HUES64 (cell line): ENCODE results near the gene ADAMTS14.

Experiments
- H3K27ac ChIP-seq: 2 replicates; pipeline ENCODE4 v1.7.0; 2013; ENCODE audit warnings: low read depth, low read length, inconsistent platforms
- H3K27me3 ChIP-seq: 2 replicates; pipeline ENCODE4 v1.6.1; 2013; ENCODE audit warnings: mild to moderate bottlenecking, low read length; ENCODE audit not compliant: insufficient read depth
- H3K36me3 ChIP-seq: 2 replicates; pipeline ENCODE4 v1.6.1; 2013; ENCODE audit warnings: mild to moderate bottlenecking, low read length; ENCODE audit not compliant: insufficient read depth
- H3K4me1 ChIP-seq: 2 replicates; pipeline ENCODE4 v1.6.1; 2013; ENCODE audit warnings: mild to moderate bottlenecking, low read length, moderate library complexity; ENCODE audit not compliant: insufficient read depth
- H3K4me3 ChIP-seq: 2 replicates; pipeline ENCODE4 v1.5.1; 2013; ENCODE audit warnings: mild to moderate bottlenecking, low read length, moderate library complexity
- H3K9ac ChIP-seq: 2 replicates; pipeline ENCODE4 v1.6.1; 2013; ENCODE audit warnings: mild to moderate bottlenecking, low read depth, low read length
- H3K9me3 ChIP-seq: 2 replicates; pipeline ENCODE4 v1.6.1; 2013; ENCODE audit warnings: low read depth, low read length; ENCODE audit not compliant: insufficient read depth
- WGBS: fragments of 150-250, 120-280 bp; methylation state at CpG from one replicate; pipeline ENCODE4 v1.1.7; 2013; ENCODE audit warnings: missing lambda C conversion rate; 5-methylcytosine and 5-hydroxymethylcytosine counted together

Gene ADAMTS14

DNA sequence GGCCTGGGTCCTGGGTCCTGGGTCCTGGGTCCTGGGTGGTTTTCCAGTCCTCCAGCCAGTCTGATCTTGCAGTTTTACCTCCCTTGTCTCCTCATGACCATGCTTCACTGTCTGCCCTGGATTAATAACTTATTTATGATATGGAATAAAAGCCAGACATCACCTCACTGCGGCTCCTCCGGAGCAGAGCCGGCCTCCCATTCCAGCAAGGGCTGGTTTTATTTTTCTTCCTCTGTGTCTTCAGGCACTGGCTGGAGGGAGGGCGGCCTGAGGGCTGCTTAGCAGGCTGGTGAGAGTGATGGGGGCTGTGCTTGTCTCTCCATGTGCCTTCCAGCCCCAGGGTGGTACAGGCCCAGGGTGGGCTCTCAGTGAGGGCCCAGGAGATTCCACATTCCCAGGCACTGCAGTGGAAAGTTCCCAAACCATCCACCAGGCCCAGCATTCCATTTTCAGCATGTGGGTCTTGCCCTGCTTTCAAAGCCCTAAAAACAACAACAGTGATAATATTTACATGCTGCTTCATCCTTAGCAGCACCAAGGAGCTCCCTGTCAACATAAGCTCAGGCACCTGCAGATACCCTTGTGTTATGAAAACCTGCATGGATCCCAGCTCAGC, 12.6 kb downstream of the ADAMTS14 start:
- no peak overlapping the region for H3K27ac ChIP-seq
- 0 out of 2 replicates have a peak, but pooled peaks cover 4% of the 10 kb centered on the region for H3K4me1 ChIP-seq
- no peaks in the 10 kb centered on the region for H3K9me3 ChIP-seq
- 95% methylated on average over 4 of the region's 4 CpGs for WGBS
- H3K9ac ChIP-seq: no peak overlapping the region
- H3K36me3 ChIP-seq: no peaks in the 10 kb centered on the region
- no peaks in the 10 kb centered on the region for H3K27me3 ChIP-seq
- H3K4me3 ChIP-seq: no peak overlapping the region

DNA sequence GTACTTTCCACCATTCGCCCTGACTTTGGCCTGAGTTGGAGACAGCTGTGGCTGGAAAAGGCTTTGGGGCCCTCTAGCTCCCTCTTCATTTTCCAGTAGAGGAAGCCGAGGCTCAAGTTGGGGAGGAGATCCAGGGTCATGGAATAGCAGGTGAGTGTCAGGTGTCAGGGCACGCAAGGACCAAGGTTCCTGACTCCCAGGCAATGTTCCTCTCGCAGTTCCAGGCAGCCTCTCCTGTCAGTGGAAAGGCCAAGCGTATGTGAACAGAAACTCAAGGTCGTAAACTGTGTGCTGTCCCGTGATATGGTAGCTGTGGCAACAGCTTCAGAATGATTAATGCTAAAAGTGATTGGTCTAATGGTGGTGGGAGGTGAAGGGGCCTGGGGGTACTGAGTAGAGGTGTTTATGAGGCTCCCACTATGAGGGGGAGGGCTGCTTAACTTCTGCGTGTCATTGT, 13.2 kb downstream of the ADAMTS14 start:
- Histone ChIP-seq H3K36me3 (no peaks in the 10 kb centered on the region), H3K9ac (no peak overlapping the region), H3K27ac (no peak overlapping the region), H3K27me3 (no peaks in the 10 kb centered on the region), H3K4me1 (0 out of 2 replicates have a peak, but pooled peaks cover 4% of the 10 kb centered on the region), H3K4me3 (no peak overlapping the region), H3K9me3 (no peaks in the 10 kb centered on the region)
- 87% methylated on average over 8 of the region's 8 CpGs for WGBS

DNA sequence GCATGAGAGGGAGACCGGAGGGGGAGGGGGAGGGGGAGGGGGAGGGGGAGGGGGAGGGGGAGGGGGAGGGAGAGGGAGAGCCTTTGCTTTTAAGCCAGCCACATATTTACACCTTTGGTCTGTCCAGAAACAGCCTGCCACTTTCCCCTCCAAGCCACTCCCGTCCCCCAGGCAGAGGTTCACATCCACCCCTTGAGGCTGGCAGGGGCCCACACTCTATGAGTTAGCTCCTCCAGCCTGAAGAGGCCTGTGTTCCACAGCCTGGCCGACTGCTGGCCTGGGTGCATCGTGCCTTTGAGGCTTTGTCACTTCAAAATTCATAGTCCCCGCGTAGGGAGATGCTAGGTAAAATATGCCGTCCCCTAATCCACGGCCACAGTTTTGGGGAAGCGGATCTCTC, 16.5 kb downstream of the ADAMTS14 start:
- H3K4me1 ChIP-seq: 0 out of 2 replicates have a peak, but pooled peaks cover 3% of the 10 kb centered on the region
- H3K9me3 ChIP-seq: no peaks in the 10 kb centered on the region
- WGBS: 95% methylated on average over 8 of the region's 9 CpGs
- no peak overlapping the region for H3K4me3 ChIP-seq
- H3K27ac ChIP-seq: no peak overlapping the region
- H3K9ac ChIP-seq: no peak overlapping the region
- H3K27me3 ChIP-seq: no peaks in the 10 kb centered on the region
- H3K36me3 ChIP-seq: no peaks in the 10 kb centered on the region

DNA sequence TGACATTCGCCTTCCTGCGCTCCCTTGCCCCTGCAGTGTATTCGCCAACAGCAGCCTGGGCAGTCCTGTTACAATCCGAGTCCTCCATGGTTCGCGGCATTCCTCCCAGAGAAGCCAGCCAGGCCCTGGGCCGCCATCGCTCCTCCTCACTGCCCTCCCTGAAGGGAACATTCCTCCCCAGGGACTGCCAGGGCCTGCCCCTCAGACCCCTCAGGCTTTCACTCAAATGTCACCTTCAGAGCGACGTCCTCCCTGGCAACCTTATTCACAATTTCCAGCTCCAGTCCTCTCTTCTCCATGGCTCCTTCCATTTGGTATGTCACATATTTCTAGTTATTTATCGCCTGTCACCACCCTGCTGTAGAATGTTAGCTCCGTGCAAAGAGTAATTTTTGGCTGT, 17.4 kb downstream of the ADAMTS14 start:
- WGBS: 94% methylated on average over 12 of the region's 12 CpGs
- 0 out of 2 replicates have a peak, but pooled peaks cover 3% of the 10 kb centered on the region for H3K4me1 ChIP-seq
- no peaks in the 10 kb centered on the region for H3K9me3 ChIP-seq
- no peak overlapping the region for H3K27ac ChIP-seq
- H3K9ac ChIP-seq: no peak overlapping the region
- H3K27me3 ChIP-seq: no peaks in the 10 kb centered on the region
- H3K36me3 ChIP-seq: no peaks in the 10 kb centered on the region
- no peak overlapping the region for H3K4me3 ChIP-seq

DNA sequence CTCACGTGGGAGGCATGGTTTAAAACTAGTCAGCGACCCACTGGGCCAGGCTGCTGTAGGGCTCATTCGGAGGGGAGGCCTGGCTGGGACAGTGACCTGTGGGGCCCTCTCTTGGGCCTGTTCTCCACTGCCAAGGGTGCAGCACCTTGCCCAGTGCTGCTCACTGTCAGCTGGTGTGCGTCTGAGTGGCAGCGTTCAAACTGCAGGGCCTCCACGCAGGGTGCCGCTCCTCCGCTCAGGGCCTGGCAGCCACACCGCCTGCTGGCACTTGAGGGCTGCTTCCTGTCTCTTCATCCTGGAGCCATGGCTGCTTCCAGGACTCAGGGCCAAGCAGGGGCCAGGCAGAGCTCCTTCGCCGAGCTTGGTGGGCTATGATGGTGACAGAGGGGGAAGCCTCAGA, 18.3 kb downstream of the ADAMTS14 start:
- Histone ChIP-seq H3K36me3 (no peaks in the 10 kb centered on the region), H3K4me1 (0 out of 2 replicates have a peak, but pooled peaks cover 3% of the 10 kb centered on the region), H3K27ac (no peak overlapping the region), H3K9me3 (no peaks in the 10 kb centered on the region), H3K4me3 (no peak overlapping the region), H3K27me3 (no peaks in the 10 kb centered on the region), H3K9ac (no peak overlapping the region)
- 94% methylated on average over 11 of the region's 11 CpGs for WGBS

DNA sequence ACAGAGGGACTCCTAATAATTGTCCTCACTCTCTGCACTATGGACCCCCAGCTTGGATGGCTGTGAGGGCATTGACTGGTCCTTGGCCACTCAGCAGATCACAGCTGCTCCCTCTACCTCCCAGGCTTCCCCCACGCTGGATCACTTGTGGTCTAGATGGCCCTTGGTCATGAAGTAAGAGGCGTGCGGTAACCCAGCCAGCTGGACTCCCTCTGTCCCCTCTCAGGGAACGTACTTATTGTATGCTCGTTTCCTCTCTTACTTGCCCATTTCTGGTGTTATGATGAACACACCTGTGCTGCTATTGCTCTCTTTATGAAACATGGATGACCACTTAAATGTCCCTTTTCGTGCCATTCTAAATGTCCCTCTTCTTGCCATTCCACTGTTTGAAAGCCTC, 19.3 kb downstream of the ADAMTS14 start:
- Histone ChIP-seq H3K4me1 (0 out of 2 replicates have a peak, but pooled peaks cover 3% of the 10 kb centered on the region), H3K4me3 (no peak overlapping the region), H3K27me3 (no peaks in the 10 kb centered on the region), H3K36me3 (no peaks in the 10 kb centered on the region), H3K9me3 (no peaks in the 10 kb centered on the region), H3K27ac (no peak overlapping the region), H3K9ac (no peak overlapping the region)
- 91% methylated on average over 6 of the region's 6 CpGs for WGBS

DNA sequence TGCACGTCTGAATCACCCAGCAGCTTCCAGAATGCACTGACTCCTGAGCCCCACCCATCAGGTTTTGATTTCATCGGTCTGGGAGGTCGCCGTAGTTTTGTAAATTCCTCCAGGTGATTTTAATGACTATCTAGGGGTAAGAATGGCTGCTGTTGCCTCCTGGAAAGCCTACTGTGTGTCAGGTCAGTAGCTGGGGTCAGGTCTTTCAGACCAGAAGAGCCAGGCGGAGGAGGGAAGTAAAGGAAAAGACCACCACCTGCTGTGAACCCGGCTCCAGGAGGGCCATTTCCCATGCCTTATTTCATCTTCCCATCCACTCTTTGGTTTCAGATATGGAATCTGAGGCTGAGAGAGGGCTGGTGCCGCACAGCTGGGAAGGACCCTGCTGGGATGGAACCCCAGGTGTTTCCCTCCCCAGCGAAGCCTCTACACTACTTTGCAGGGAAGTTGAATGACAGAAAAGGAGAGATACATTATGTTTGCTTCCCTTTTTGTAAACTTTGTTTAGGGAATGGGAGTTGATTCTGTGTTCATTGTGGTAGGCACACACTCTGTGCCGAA, 19.8 kb downstream of the ADAMTS14 start:
- no peaks in the 10 kb centered on the region for H3K9me3 ChIP-seq
- no peak overlapping the region for H3K9ac ChIP-seq
- no peak overlapping the region for H3K27ac ChIP-seq
- H3K27me3 ChIP-seq: no peaks in the 10 kb centered on the region
- 0 out of 2 replicates have a peak, but pooled peaks cover 3% of the 10 kb centered on the region for H3K4me1 ChIP-seq
- WGBS: 51% methylated on average over 9 of the region's 9 CpGs
- H3K36me3 ChIP-seq: no peaks in the 10 kb centered on the region
- H3K4me3 ChIP-seq: no peak overlapping the region

DNA sequence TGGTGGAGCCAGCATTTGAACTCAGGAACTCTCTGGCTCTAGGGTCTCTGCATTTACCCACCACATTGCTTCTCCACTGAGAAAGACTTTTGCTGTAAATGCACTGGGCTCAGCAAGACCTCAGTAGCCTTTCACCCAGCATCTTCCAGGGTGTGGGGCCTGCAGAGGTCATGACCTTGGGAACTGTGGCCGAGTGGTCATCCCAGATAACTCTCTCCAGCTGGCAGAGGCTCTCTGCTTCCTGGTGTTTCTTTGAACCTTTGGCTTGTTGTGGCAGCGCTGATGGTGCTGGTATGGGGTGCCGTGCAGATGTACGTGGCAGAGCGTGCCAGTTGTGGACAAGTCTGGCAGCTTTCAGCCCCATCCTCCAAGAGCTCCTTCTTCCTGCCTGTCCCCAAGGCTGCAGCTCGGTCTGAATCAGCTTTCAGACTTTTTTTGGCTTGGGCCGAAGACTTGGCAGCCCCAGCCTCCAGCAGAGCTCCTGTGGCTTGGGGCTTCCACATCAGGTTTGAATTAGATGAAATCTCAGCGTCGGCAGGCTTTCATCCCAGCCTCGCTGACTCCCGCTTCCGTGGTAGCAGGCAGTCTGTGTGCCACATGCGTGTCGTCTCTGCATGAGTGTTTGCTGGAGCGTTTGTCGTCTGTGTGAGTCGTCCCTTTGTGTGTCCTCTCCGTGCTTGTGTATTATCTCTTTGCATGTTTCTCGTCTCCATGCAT, 21.5 kb downstream of the ADAMTS14 start:
- WGBS: 95% methylated on average over 18 of the region's 19 CpGs
- Histone ChIP-seq H3K27me3 (no peaks in the 10 kb centered on the region), H3K9me3 (no peaks in the 10 kb centered on the region), H3K9ac (no peak overlapping the region), H3K27ac (no peak overlapping the region), H3K4me1 (0 out of 2 replicates have a peak, but pooled peaks cover 3% of the 10 kb centered on the region), H3K36me3 (no peaks in the 10 kb centered on the region), H3K4me3 (no peak overlapping the region)

DNA sequence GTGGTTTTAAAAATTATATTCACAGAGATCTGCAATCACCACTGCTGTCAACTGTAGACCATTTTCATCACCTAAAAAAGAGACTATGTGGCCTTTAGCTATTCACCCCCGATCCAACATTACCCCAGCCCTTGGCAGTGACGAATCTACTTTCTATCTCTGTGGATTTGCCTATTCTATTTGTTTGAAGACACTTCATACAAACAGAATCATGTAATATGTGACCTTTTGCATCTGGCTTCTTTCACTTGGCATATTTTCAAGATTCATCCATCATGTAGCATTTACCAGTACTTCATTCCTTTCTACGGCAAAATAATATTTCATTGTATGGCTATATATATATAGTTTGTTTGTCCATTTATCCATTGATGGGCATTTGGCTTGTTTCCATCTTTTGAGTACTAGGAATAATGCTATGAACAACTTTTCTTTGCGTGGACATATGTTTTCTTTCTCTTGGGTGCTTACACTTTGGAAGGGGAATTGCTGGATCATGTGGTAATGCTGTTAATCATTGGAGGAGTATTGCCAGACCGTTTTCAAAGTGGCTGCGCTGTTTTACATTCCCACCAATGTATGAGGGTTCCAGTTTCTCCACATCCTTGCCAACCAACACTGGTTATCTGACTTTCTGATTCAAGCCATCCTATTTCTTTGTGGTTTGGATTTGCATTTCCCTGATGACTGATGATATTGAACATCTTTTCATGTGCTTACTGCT, 22.3 kb downstream of the ADAMTS14 start:
- Histone ChIP-seq H3K9ac (no peak overlapping the region), H3K9me3 (no peaks in the 10 kb centered on the region), H3K36me3 (no peaks in the 10 kb centered on the region), H3K27ac (no peak overlapping the region), H3K27me3 (no peaks in the 10 kb centered on the region), H3K4me1 (peaks cover 3% of the 10 kb centered on the region; the same call in 1 of the 2 replicates), H3K4me3 (no peak overlapping the region)
- WGBS: 93% methylated on average over 5 of the region's 6 CpGs

DNA sequence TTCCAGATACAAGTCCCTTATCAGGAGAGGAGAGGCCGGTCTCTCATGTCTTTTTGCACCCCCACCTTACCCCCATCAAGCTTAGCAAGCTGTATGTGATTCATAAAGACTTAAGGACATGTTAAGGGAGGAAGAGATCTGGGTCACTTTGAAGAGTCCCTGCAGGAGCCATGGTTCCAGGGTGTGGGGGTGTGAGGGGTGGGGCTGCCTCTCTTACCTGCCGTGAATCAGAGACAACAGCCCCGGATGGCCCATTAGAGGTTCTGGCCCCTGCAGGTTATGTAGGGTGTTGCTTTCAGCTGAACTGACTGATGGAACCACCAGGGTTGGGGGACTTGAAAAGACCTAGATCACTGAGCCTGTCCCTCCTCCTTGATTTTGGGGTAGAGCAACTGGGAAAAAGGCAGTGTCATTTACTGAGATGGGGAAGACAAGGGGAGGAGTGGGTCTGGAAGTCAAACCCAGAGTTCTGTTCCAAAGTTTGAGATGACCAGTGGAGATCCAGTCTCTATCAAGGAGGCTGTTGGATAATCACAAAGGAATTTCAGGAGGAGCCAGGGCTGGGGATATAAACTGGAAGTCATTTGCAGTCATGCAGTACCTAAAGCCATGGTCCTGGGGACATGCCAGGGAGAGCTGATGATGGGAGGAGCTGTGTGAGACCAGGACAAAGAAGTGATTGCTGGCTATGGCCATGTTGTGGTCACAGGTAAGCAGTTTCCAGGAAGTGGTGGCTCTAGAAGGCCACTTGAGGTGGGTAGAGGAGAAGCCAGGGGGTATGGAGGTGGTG, 23.1 kb downstream of the ADAMTS14 start:
- no peak overlapping the region for H3K9ac ChIP-seq
- H3K27ac ChIP-seq: no peak overlapping the region
- H3K4me1 ChIP-seq: peaks cover 3% of the 10 kb centered on the region; the same call in 1 of the 2 replicates
- H3K9me3 ChIP-seq: no peaks in the 10 kb centered on the region
- no peaks in the 10 kb centered on the region for H3K36me3 ChIP-seq
- H3K4me3 ChIP-seq: no peak overlapping the region
- no peaks in the 10 kb centered on the region for H3K27me3 ChIP-seq
- 80% methylated on average over 2 of the region's 3 CpGs for WGBS
